Activated naive CD4-positive, alpha-beta T cell treated with anti-CD3 and anti-CD28 coated beads, Interleukin-2, amount 50 U/mL, for 72 hours (primary cell): ENCODE measurements around the gene GIMAP5. TPM values are rescaled to one million over a fixed set of nuclear protein-coding genes. Genes with fewer than 3 reads are reported as not detected.
"Not testable (repeated sequence)": the region's sequence is repeated elsewhere in the genome, so short reads cannot be mapped to it uniquely, and the experiment has no call there.

Source experiments
- ATAC-seq, 2 donors: fragments of 150-1000 bp; cut with Tn5 transposase; 2 replicates each; pipeline ENCODE4 v1.10.0; 2021; ENCODE audit warnings: mild to moderate bottlenecking in 2 of 2, moderate library complexity in 2 of 2
- DNase-seq, 2 donors: peaks; one replicate each; pipeline ENCODE4 v3.0.0; 2021 to 2022; ENCODE audit warnings: low spot score in 2 of 2
- H3K27ac Mint-ChIP-seq, 2 donors: one replicate each; pipeline ENCODE4 v1.8.0; 2022; ENCODE audit warnings: mild to moderate bottlenecking in 2 of 2, mixed read lengths in 2 of 2
- H3K36me3 Mint-ChIP-seq, 2 donors: one replicate each; pipeline ENCODE4 v1.8.0; 2022; ENCODE audit warnings: mixed read lengths in 2 of 2
- H3K9me3 Mint-ChIP-seq, 2 donors: one replicate each; pipeline ENCODE4 v1.8.0; 2022; ENCODE audit warnings: mixed read lengths in 2 of 2
- total RNA-seq, 2 donors: library from RNA; stranded (reverse); gene quantifications; one replicate each; pipeline ENCODE4 v1.2.3, GENCODE V29; 2022

The GIMAP5 gene
- total RNA-seq, 2 donors from 2014 or later = 73.1 to 115 TPM

GRCh38 chr7:150748376-150748775, 11.2 kb downstream of the GIMAP5 start:
- DNase-seq (peak in 1 of 2 donors; percentile 9), ATAC-seq (peak; percentile 55 to 56)
- Mint-ChIP-seq H3K36me3 (peaks cover 24 to 33% of the 10 kb centered on the region in 2 donors), H3K9me3 (peaks cover 0 to 3% of the 10 kb centered on the region in 2 donors), H3K27ac (peak overlapping the region; percentile 86 to 96)

GRCh38 chr7:150751702-150752101, 14.5 kb downstream of the GIMAP5 start:
- DNase-seq (peak in 1 of 2 donors; percentile 15), ATAC-seq (peak in 1 of 2 donors; percentile 1)
- Mint-ChIP-seq H3K36me3 (peaks cover 0 to 6% of the 10 kb centered on the region in 2 donors), H3K27ac (peak overlapping the region; percentile 96 to 98), H3K9me3 (peaks cover 0 to 3% of the 10 kb centered on the region in 2 donors)

- DNase-seq (no peak), ATAC-seq (no peak)
- no peaks in the 10 kb centered on the region for H3K36me3 Mint-ChIP-seq
- peak overlapping the region; percentile 96 to 98 for H3K27ac Mint-ChIP-seq
- peaks cover 0 to 3% of the 10 kb centered on the region in 2 donors for H3K9me3 Mint-ChIP-seq
Observed at GRCh38 chr7:150753239-150753638, 16.0 kb downstream of the GIMAP5 start.

GRCh38 chr7:150753826-150754603, 16.8 kb downstream of the GIMAP5 start:
- peak overlapping the region; percentile 96 to 98 for H3K27ac Mint-ChIP-seq
- ATAC-seq (peak; percentile 66 to 71), DNase-seq (no peak)
- no peaks in the 10 kb centered on the region for H3K36me3 Mint-ChIP-seq
- peaks cover 0 to 3% of the 10 kb centered on the region in 2 donors for H3K9me3 Mint-ChIP-seq

- H3K36me3 Mint-ChIP-seq = no peaks in the 10 kb centered on the region
- DNase-seq (no peak), ATAC-seq (peak; percentile 47 to 62)
- H3K9me3 Mint-ChIP-seq = peaks cover 0 to 3% of the 10 kb centered on the region in 2 donors
- peak overlapping the region; percentile 94 to 96 for H3K27ac Mint-ChIP-seq
Observed at GRCh38 chr7:150754951-150755350, 17.7 kb downstream of the GIMAP5 start.

- H3K36me3 Mint-ChIP-seq = no peaks in the 10 kb centered on the region
- DNase-seq = peak; percentile 66 to 78
Observed at GRCh38 chr7:150755473-150756099, 18.4 kb downstream of the GIMAP5 start.

GRCh38 chr7:150756166-150756565, 18.9 kb downstream of the GIMAP5 start:
- ATAC-seq (no peak), DNase-seq (no peak)
- Mint-ChIP-seq H3K9me3 (no peaks in the 10 kb centered on the region), H3K36me3 (peaks cover 0 to under 1% of the 10 kb centered on the region in 2 donors), H3K27ac (peak overlapping the region; percentile 94 to 96)

More at GRCh38 chr7:150755473-150756099, 18.4 kb downstream of the GIMAP5 start:
- peak; percentile 73 to 81 for ATAC-seq
- peak overlapping the region; percentile 94 to 96 for H3K27ac Mint-ChIP-seq
- H3K9me3 Mint-ChIP-seq = no peaks in the 10 kb centered on the region

GRCh38 chr7:150756858-150757257, 19.6 kb downstream of the GIMAP5 start:
- no peak for DNase-seq
- H3K36me3 Mint-ChIP-seq = peaks cover 5 to 8% of the 10 kb centered on the region in 2 donors
- no peaks in the 10 kb centered on the region for H3K9me3 Mint-ChIP-seq
- H3K27ac Mint-ChIP-seq = peak overlapping the region; percentile 94 to 96
- no peak for ATAC-seq

- no peak for ATAC-seq
- DNase-seq = no peak
- no peak overlapping the region for H3K27ac Mint-ChIP-seq
- peaks cover 5 to 12% of the 10 kb centered on the region in 2 donors for H3K36me3 Mint-ChIP-seq
- no peaks in the 10 kb centered on the region for H3K9me3 Mint-ChIP-seq
Observed at GRCh38 chr7:150759479-150759878, 22.3 kb downstream of the GIMAP5 start.

- H3K36me3 Mint-ChIP-seq = peaks cover 4 to 9% of the 10 kb centered on the region in 2 donors
- ATAC-seq (no peak), DNase-seq (no peak)
- H3K9me3 Mint-ChIP-seq = no peaks in the 10 kb centered on the region
- no peak overlapping the region for H3K27ac Mint-ChIP-seq
Observed at GRCh38 chr7:150766334-150766709, 29.1 kb downstream of the GIMAP5 start.

- DNase-seq (no peak), ATAC-seq (no peak)
- Mint-ChIP-seq H3K9me3 (peaks cover 7 to 18% of the 10 kb centered on the region in 2 donors), H3K27ac (no peak overlapping the region), H3K36me3 (peaks cover 7 to 13% of the 10 kb centered on the region in 2 donors)
Observed at GRCh38 chr7:150769768-150770167, 32.5 kb downstream of the GIMAP5 start.

GRCh38 chr7:150774131-150774530, 36.9 kb downstream of the GIMAP5 start:
- H3K9me3 Mint-ChIP-seq = peaks cover 7 to 18% of the 10 kb centered on the region in 2 donors
- ATAC-seq, DNase-seq, H3K27ac Mint-ChIP-seq: not testable (repeated sequence)
- peaks cover 7 to 13% of the 10 kb centered on the region in 2 donors for H3K36me3 Mint-ChIP-seq

GRCh38 chr7:150778014-150778737, 41.0 kb downstream of the GIMAP5 start:
- DNase-seq = no peak
- Mint-ChIP-seq H3K9me3 (peaks cover 7 to 9% of the 10 kb centered on the region in 2 donors), H3K36me3 (peaks cover 7 to 8% of the 10 kb centered on the region in 2 donors), H3K27ac (peak overlapping the region in 1 of 2 donors; percentile 31)
- no peak for ATAC-seq

- ATAC-seq (peak; percentile 61 to 70), DNase-seq (peak in 1 of 2 donors; percentile 81)
- peaks cover 2 to 3% of the 10 kb centered on the region in 2 donors for H3K9me3 Mint-ChIP-seq
- no peak overlapping the region for H3K27ac Mint-ChIP-seq
- peaks cover 2 to 4% of the 10 kb centered on the region in 2 donors for H3K36me3 Mint-ChIP-seq
Observed at GRCh38 chr7:150778738-150779301, 41.6 kb downstream of the GIMAP5 start.

GRCh38 chr7:150780292-150780691, 43.1 kb downstream of the GIMAP5 start:
- DNase-seq (no peak), ATAC-seq (no peak)
- Mint-ChIP-seq H3K36me3 (no peaks in the 10 kb centered on the region), H3K27ac (no peak overlapping the region), H3K9me3 (no peaks in the 10 kb centered on the region)

- Mint-ChIP-seq H3K9me3 (no peaks in the 10 kb centered on the region), H3K27ac (no peak overlapping the region), H3K36me3 (no peaks in the 10 kb centered on the region)
- DNase-seq = no peak
- ATAC-seq = no peak
Observed at GRCh38 chr7:150781103-150781502, 43.9 kb downstream of the GIMAP5 start.
